Hepatocyte (in vitro differentiated cells): ENCODE measurements around the gene GRIA1.

Source experiments
- CTCF ChIP-seq: fragments of 200-600 bp; sonication (generic); IDR thresholded peaks from 2 replicates; pipeline ENCODE4 v1.5.1; 2016; ENCODE audit warnings: antibody characterized with exemption, mild to moderate bottlenecking; ENCODE audit not compliant: poor library complexity
- EZH2 ChIP-seq: fragments of 200-600 bp; sonication (generic); IDR thresholded peaks from 2 replicates; pipeline ENCODE4 v1.6.1; 2016; ENCODE audit warnings: antibody characterized with exemption, mild to moderate bottlenecking, borderline replicate concordance
- EZH2phosphoT487 ChIP-seq: fragments of 200-600 bp; sonication (generic); IDR thresholded peaks from one replicate; pipeline ENCODE4 v1.6.1; 2018; ENCODE audit warnings: antibody characterized with exemption, mild to moderate bottlenecking, low read depth, moderate library complexity; ENCODE audit not compliant: unreplicated experiment, severe bottlenecking

GRCh38 chr5:153534102-153534501, 43.6 kb downstream of the GRIA1 start:
- TF ChIP-seq EZH2 = no peak
- TF ChIP-seq CTCF = no peak
- no peak for TF ChIP-seq EZH2phosphoT487
